Measurements from ENCODE around the gene LINC00237. TPM values are rescaled to one million over a fixed set of nuclear protein-coding genes. Genes with fewer than 3 reads are reported as not detected.

The LINC00237 gene
- total RNA-seq, 2 donors from 2014 or later = 2.0 TPM; not detected in 1

GRCh38 chr20:21047981-21048380, 58.2 kb downstream of the LINC00237 start:
- no peaks in the 10 kb centered on the region for H3K9me3 ChIP-seq (ENCODE audit: control insufficient read depth, low read length)
- H3K27me3 ChIP-seq (ENCODE audit: control insufficient read depth, insufficient read depth, low read length, poor library complexity, severe bottlenecking) = no peaks in the 10 kb centered on the region
- no peak for TF ChIP-seq CTCF (conservative IDR thresholded peaks at IDR 0.05)
- no peak overlapping the region for H3K27ac ChIP-seq (ENCODE audit: low read depth, low read length)
- DNase-seq = no peak
- Mint-ChIP-seq H3K27ac (no peak overlapping the region), H3K27me3 (ENCODE audit: insufficient read depth) (no peaks in the 10 kb centered on the region), H3K9me3 (no peaks in the 10 kb centered on the region), H3K4me3 (no peak overlapping the region), H3K36me3 (ENCODE audit: low read depth) (no peaks in the 10 kb centered on the region), H3K4me1 (peaks cover 25% of the 10 kb centered on the region)
- WGBS, 2 experiments (ENCODE audit: insufficient coverage in 1 of 2, insufficient read length in 1 of 2) = 92 to 98% methylated on average over 5 to 6 of the region's 6 CpGs
- H3K4me3 ChIP-seq (ENCODE audit: low read length) = no peak overlapping the region
- no peak overlapping the region for H3K9ac ChIP-seq (ENCODE audit: extremely low read depth, low read length, poor library complexity, severe bottlenecking)
- H3K4me1 ChIP-seq (ENCODE audit: control insufficient read depth, insufficient read depth, low read length) = peaks cover 7% of the 10 kb centered on the region
- no peaks in the 10 kb centered on the region for H3K36me3 ChIP-seq (ENCODE audit: control insufficient read depth, insufficient read depth, low read length)

GRCh38 chr20:21046413-21047070, 59.6 kb downstream of the LINC00237 start:
- Histone ChIP-seq H3K27me3 (ENCODE audit: control insufficient read depth, insufficient read depth, low read length, poor library complexity, severe bottlenecking) (no peaks in the 10 kb centered on the region), H3K4me1 (ENCODE audit: control insufficient read depth, insufficient read depth, low read length) (peaks cover 4% of the 10 kb centered on the region), H3K9me3 (ENCODE audit: control insufficient read depth, low read length) (no peaks in the 10 kb centered on the region), H3K4me3 (ENCODE audit: low read length) (no peak overlapping the region), H3K36me3 (ENCODE audit: control insufficient read depth, insufficient read depth, low read length) (no peaks in the 10 kb centered on the region), H3K27ac (ENCODE audit: low read depth, low read length) (no peak overlapping the region), H3K9ac (ENCODE audit: extremely low read depth, low read length, poor library complexity, severe bottlenecking) (no peak overlapping the region)
- WGBS, 2 experiments (ENCODE audit: insufficient coverage in 1 of 2, insufficient read length in 1 of 2) = 76% methylated on average over 2 of the region's 2 CpGs; no CpG with 5 or more reads in 1 of the 2 experiments
- H3K27me3 Mint-ChIP-seq (ENCODE audit: insufficient read depth) = no peaks in the 10 kb centered on the region
- H3K4me1 Mint-ChIP-seq = peaks cover 13% of the 10 kb centered on the region
- H3K27ac Mint-ChIP-seq = no peak overlapping the region
- no peaks in the 10 kb centered on the region for H3K9me3 Mint-ChIP-seq
- TF ChIP-seq CTCF (conservative IDR thresholded peaks at IDR 0.05) = no peak
- H3K4me3 Mint-ChIP-seq = no peak overlapping the region
- no peaks in the 10 kb centered on the region for H3K36me3 Mint-ChIP-seq (ENCODE audit: low read depth)
- DNase-seq = peak; percentile 74

Other genes with a start within 250 kb of the LINC00237 start
- 10 to 100 TPM; 50.3 to 50.8 TPM for gene KIZ, start 19.7 kb upstream of the LINC00237 start, total RNA-seq
- 100 to 1,000 TPM in 1 of 2 donors, 10 to 100 TPM in 1; 91.5 to 101 TPM for gene XRN2, start 197.0 kb upstream of the LINC00237 start, total RNA-seq

All from endodermal cell (in vitro differentiated cells).